Spleen (tissue), 11 donors: ENCODE measurements around the gene GRAMD2B. TPM values are rescaled to one million over a fixed set of nuclear protein-coding genes. Genes with fewer than 3 reads are reported as not detected.
"Not testable (repeated sequence)": the region's sequence is repeated elsewhere in the genome, so short reads cannot be mapped to it uniquely, and the experiment has no call there.

ENCODE experiments used
- DNase-seq: peaks from one replicate; pipeline ENCODE4 v3.0.0-alpha.2; 2020
- H3K27ac ChIP-seq, 8 donors: fragments of 200-600 bp; sonication (generic) in 7 of 8; 1 replicate in 4 of 8; 2 replicates in 4 of 8; pipeline versions ENCODE4 v1.5.0 to v1.8.0; 2016 to 2021; ENCODE audit warnings: inconsistent platforms in 4 of 8, mild to moderate bottlenecking in 4 of 8, moderate library complexity in 1 of 8
- H3K27me3 ChIP-seq, 7 donors: fragments of 200-600 bp; sonication (generic) in 6 of 7; replicated peaks in 1 of 7; 1 replicate in 4 of 7; 2 replicates in 3 of 7; pipeline versions ENCODE4 v1.5.0 to v1.8.0; 2016 to 2021; ENCODE audit warnings: inconsistent platforms in 3 of 7, mild to moderate bottlenecking in 1 of 7
- H3K36me3 ChIP-seq, 6 donors: fragments of 200-600 bp; sonication (generic) in 5 of 6; 1 replicate in 4 of 6; 2 replicates in 2 of 6; pipeline versions ENCODE4 v1.5.0 to v1.8.0; 2016 to 2021; ENCODE audit warnings: inconsistent platforms in 2 of 6
- H3K4me1 ChIP-seq, 6 donors: fragments of 200-600 bp; sonication (generic) in 5 of 6; 1 replicate in 3 of 6; 2 replicates in 3 of 6; pipeline versions ENCODE4 v1.5.0 to v1.8.0; 2016 to 2021; ENCODE audit warnings: inconsistent platforms in 3 of 6
- H3K4me3 ChIP-seq, 8 donors: fragments of 200-600 bp; sonication (generic) in 7 of 8; 1 replicate in 4 of 8; 2 replicates in 4 of 8; pipeline versions ENCODE4 v1.5.0 to v1.8.0; 2016 to 2021; ENCODE audit warnings: inconsistent platforms in 4 of 8, mild to moderate bottlenecking in 4 of 8, moderate library complexity in 2 of 8
- H3K9me3 ChIP-seq, 8 donors: fragments of 200-600 bp; sonication (generic) in 7 of 8; 1 replicate in 4 of 8; 2 replicates in 4 of 8; pipeline versions ENCODE4 v1.5.0 to v1.8.0; 2016 to 2021; ENCODE audit warnings: inconsistent platforms in 4 of 8
- POLR2A ChIP-seq, 3 donors: fragments of 450-650 bp; IDR thresholded peaks; one replicate each; pipeline ENCODE4 v1.5.1; 2017; ENCODE audit warnings: antibody characterized with exemption in 3 of 3, mild to moderate bottlenecking in 1 of 3
- POLR2AphosphoS5 ChIP-seq, 3 donors: sonication (generic); formaldehyde crosslinking; IDR thresholded peaks; one replicate each; pipeline ENCODE4 v1.5.1; 2017; ENCODE audit warnings: antibody characterized with exemption in 3 of 3
- WGBS, 5 donors: extraction: QIAGEN DNeasy Blood & Tissue Kit in 3 of 5; methylation state at CpG; one replicate each; pipeline versions ENCODE4 v1.1.5 to v1.1.7; 2013 to 2018; 5-methylcytosine and 5-hydroxymethylcytosine counted together
- intact Hi-C: fragments of 100-400 bp; cut with DNase I; formaldehyde crosslinking; loops from one replicate; pipeline ENCODE4 v1.15.0; 2023; ENCODE audit warnings: low total_unique reads
- polyA plus RNA-seq, 3 donors: library from polyadenylated mRNA; stranded (reverse); fragments of 200-250 nt; gene quantifications; one replicate each; pipeline ENCODE4 v1.2.1, GENCODE V29; 2013
- total RNA-seq, 7 donors: library from RNA; depleted of rRNA in 3 of 7; stranded (reverse); fragments of >200 nt in 3 of 7; fragmentation: NEBNext Ultra II Directional in 4 of 7; extraction: Animal tissue kit (Norgen Biotek cat#: 25700) in 4 of 7; gene quantifications; one replicate each; pipeline versions ENCODE4 v1.1.0 to v1.2.1, GENCODE V29; 2016 to 2021
- TF ChIP-seq, protein P1 (sequence below), 11 experiments: fragments of 200-600 bp in 7 of 11; fragments of 450-650 bp in 4 of 11; sonication (generic) in 4 of 11; IDR thresholded peaks in 8 of 11; conservative IDR thresholded peaks in 3 of 11; 1 replicate in 7 of 11; 2 replicates in 4 of 11; pipeline versions ENCODE4 v1.4.0 to v1.8.0; 2016 to 2021; ENCODE audit warnings: antibody characterized with exemption in 11 of 11, inconsistent platforms in 4 of 11, mild to moderate bottlenecking in 1 of 11
- donor health status: healthy with polysubstance abuse.
- donor health status: DM: no; HTN: no; CAD: no; lungs with moderate emphysema.
- donor health status: DM: no; HTN: no; CAD: no.
- donor health status: Bipolar disorder and iron deficiency.
- donor health status: healthy.
- donor health status: DM: no; HTN: no; CAD: no.
- donor health status: DM: yes; HTN: yes; CAD: no.

Gene GRAMD2B
- total and polyA plus RNA-seq, 10 donors: 3.0 to 28.7 (median 10.9) TPM

DNA sequence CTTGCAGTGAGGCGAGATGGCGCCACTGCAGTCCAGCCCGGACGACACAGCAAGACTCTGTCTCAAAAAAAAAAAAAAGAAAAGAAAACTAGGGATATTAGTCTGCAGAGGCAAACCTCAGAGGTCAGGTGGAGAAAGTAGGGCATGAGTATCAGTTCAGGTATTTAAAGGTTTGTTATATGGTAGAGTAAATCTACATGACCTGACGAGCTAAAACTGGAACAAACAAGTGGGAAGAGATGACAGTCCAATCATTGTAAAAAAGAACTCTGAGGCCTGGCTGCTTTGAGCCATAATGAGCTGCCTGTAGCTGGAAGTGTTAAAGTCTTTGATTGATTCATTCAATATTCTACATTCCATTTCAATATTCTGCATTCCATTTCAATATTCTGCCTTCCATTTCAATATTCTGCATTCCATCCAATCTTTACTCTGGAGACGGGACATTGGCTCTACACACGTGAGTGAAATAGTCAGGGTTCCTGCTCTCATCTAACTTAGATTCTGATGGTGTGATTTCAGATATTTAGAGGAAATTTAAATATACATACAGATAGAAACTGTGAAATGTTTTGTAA lies 28.9 kb upstream of the GRAMD2B start:
- WGBS, 5 donors: 68 to 83% (median 78%) methylated on average over 7 of the region's 7 CpGs
- intact Hi-C loops: no loop called here
- TF ChIP-seq POLR2A (IDR thresholded peaks at IDR 0.05) (no peak), POLR2AphosphoS5 (IDR thresholded peaks at IDR 0.05) (no peak)
- TF ChIP-seq, protein P1, sequence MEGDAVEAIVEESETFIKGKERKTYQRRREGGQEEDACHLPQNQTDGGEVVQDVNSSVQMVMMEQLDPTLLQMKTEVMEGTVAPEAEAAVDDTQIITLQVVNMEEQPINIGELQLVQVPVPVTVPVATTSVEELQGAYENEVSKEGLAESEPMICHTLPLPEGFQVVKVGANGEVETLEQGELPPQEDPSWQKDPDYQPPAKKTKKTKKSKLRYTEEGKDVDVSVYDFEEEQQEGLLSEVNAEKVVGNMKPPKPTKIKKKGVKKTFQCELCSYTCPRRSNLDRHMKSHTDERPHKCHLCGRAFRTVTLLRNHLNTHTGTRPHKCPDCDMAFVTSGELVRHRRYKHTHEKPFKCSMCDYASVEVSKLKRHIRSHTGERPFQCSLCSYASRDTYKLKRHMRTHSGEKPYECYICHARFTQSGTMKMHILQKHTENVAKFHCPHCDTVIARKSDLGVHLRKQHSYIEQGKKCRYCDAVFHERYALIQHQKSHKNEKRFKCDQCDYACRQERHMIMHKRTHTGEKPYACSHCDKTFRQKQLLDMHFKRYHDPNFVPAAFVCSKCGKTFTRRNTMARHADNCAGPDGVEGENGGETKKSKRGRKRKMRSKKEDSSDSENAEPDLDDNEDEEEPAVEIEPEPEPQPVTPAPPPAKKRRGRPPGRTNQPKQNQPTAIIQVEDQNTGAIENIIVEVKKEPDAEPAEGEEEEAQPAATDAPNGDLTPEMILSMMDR (IDR thresholded peaks at IDR 0.05 in 8 of 11, conservative IDR thresholded peaks at IDR 0.05 in 3 of 11): no peak

DNA sequence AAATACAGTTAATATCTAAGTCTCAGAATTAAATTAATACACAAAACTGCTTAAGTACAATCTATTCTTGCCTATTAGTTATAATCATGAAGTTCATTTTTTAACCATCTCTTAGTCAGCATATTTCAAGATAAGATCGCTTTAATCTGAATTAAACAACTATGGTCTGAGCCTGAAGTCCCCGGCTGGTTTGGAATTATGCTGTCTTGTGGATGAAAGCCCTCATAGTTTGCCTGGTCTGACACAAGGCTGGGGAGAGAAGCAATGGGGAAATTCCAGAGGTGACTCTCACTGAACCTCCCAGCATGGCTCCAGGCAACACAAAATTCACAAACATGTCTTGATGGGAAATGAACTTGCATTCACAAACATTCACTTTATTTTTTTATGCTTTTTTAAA lies 28.0 kb upstream of the GRAMD2B start:
- H3K4me1 ChIP-seq: no peaks in the 10 kb centered on the region
- WGBS, 5 donors: 80 to 88% (median 83%) methylated on average over 2 of the region's 2 CpGs
- H3K27me3 ChIP-seq: no peaks in the 10 kb centered on the region
- intact Hi-C loops: no loop called here
- DNase-seq: no peak
- peaks cover 0 to 16% (median 11%) of the 10 kb centered on the region in 8 donors for H3K9me3 ChIP-seq
- TF ChIP-seq, protein P1 (IDR thresholded peaks at IDR 0.05 in 8 of 11, conservative IDR thresholded peaks at IDR 0.05 in 3 of 11): no peak
- TF ChIP-seq POLR2A (IDR thresholded peaks at IDR 0.05) (no peak), POLR2AphosphoS5 (IDR thresholded peaks at IDR 0.05) (no peak)
- no peak overlapping the region for H3K27ac ChIP-seq
- H3K4me3 ChIP-seq: no peak overlapping the region
- H3K36me3 ChIP-seq: no peaks in the 10 kb centered on the region

More for the DNA sequence above, 28.9 kb upstream of the GRAMD2B start:
- no peaks in the 10 kb centered on the region for H3K4me1 ChIP-seq
- DNase-seq: no peak
- H3K4me3 ChIP-seq: no peak overlapping the region
- H3K9me3 ChIP-seq: peaks cover 0 to 7% (median 3%) of the 10 kb centered on the region in 8 donors
- no peaks in the 10 kb centered on the region for H3K27me3 ChIP-seq
- no peaks in the 10 kb centered on the region for H3K36me3 ChIP-seq
- no peak overlapping the region for H3K27ac ChIP-seq

DNA sequence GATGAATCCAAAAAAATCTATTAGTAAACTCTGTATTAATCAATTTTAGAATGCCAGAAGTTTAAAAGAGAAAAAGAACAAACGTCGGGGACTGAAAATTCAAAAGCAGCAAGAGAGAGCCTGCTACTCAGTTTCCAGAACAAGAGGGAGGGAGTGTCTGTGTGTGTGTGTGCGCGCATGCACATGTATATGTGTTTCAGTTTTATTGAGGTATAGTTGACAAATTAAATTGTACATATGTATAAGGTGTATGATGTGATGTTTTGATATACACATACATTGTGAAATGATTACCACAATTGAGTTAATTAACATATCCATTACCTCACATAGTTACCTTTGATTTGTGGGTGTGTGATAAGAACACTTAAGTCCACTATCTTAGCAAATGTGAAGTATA lies 27.6 kb upstream of the GRAMD2B start:
- H3K4me1 ChIP-seq: no peaks in the 10 kb centered on the region
- DNase-seq: no peak
- WGBS, 5 donors: 87 to 94% (median 91%) methylated on average over 4 of the region's 4 CpGs
- no peak overlapping the region for H3K27ac ChIP-seq
- intact Hi-C loops: no loop called here
- TF ChIP-seq POLR2AphosphoS5 (IDR thresholded peaks at IDR 0.05) (no peak), POLR2A (IDR thresholded peaks at IDR 0.05) (no peak)
- TF ChIP-seq, protein P1 (IDR thresholded peaks at IDR 0.05 in 8 of 11, conservative IDR thresholded peaks at IDR 0.05 in 3 of 11): no peak
- H3K36me3 ChIP-seq: no peaks in the 10 kb centered on the region
- peaks cover 3 to 20% (median 15%) of the 10 kb centered on the region in 8 donors for H3K9me3 ChIP-seq
- H3K4me3 ChIP-seq: no peak overlapping the region
- H3K27me3 ChIP-seq: no peaks in the 10 kb centered on the region

DNA sequence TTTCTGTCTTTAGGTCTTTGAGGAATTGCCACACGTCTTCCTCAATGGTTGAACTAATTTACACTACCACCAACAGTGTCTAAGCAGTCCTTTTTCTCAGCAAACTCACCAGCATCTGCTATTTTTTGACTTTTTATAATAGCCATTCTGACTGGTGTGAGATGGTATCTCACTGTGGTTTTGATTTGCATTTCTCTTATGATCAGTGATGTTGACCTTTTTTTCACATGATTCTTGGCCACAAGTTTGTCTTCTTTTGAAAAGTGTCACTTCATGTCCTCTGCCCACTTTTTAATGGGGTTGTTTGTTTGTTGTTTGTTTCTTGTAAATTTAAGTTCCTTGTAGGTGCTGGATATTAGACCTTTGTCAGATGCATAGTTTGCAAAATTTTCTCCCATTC lies 26.5 kb upstream of the GRAMD2B start:
- H3K9me3 ChIP-seq: peaks cover 11 to 31% (median 26%) of the 10 kb centered on the region in 8 donors
- H3K27me3 ChIP-seq, H3K4me3 ChIP-seq, H3K4me1 ChIP-seq, DNase-seq, intact Hi-C loops, H3K27ac ChIP-seq, H3K36me3 ChIP-seq: not testable (repeated sequence)
- WGBS, 5 donors: 63 to 82% (median 68%) methylated on average over 1 of the region's 1 CpG

DNA sequence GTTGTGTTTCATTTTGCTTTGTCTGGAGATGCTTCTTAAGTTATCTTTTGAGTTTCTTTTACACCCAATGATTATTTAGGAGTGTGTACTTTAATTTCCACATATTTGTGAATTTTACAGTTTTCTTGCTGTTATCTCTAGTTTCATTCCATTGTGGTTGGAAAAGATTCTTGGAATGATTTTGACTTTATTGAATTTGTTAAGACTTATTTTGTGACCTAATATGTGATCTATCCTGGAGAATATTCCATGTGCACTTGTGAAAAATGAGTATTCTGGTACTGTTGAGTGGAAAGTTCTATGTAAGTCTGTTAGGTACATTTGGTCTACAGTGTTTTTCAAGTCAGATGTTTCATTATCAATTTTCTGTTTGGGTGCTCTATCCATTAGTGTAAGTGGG lies 24.4 kb upstream of the GRAMD2B start:
- intact Hi-C loops: no loop called here
- TF ChIP-seq POLR2AphosphoS5 (IDR thresholded peaks at IDR 0.05) (no peak), POLR2A (IDR thresholded peaks at IDR 0.05) (no peak)
- TF ChIP-seq, protein P1 (IDR thresholded peaks at IDR 0.05 in 8 of 11, conservative IDR thresholded peaks at IDR 0.05 in 3 of 11): no peak
- H3K4me3 ChIP-seq: no peak overlapping the region

More for the DNA sequence above, 24.4 kb upstream of the GRAMD2B start:
- H3K9me3 ChIP-seq: peaks cover 11 to 37% (median 30%) of the 10 kb centered on the region in 8 donors
- H3K36me3 ChIP-seq: no peaks in the 10 kb centered on the region
- no peaks in the 10 kb centered on the region for H3K27me3 ChIP-seq
- DNase-seq: no peak
- no peak overlapping the region for H3K27ac ChIP-seq
- no peaks in the 10 kb centered on the region for H3K4me1 ChIP-seq
